HT1080 (cell line): Measurements from ENCODE around the gene INPP5F. TPM values are rescaled to one million over a fixed set of nuclear protein-coding genes. Genes with fewer than 3 reads are reported as not detected.

Experiments used
- DNase-seq: peaks from one replicate; pipeline ENCODE4 v3.0.0-alpha.2; 2015; ENCODE audit warnings: low read depth
- total RNA-seq: library from RNA; depleted of rRNA; stranded (reverse); fragments of >200 nt; shearing (Covaris generic); gene quantifications from 2 replicates; pipeline ENCODE4 v1.2.3, GENCODE V29; 2014

The INPP5F gene
- total RNA-seq, 1 experiment from 2014 or later = 19.0 TPM

DNA sequence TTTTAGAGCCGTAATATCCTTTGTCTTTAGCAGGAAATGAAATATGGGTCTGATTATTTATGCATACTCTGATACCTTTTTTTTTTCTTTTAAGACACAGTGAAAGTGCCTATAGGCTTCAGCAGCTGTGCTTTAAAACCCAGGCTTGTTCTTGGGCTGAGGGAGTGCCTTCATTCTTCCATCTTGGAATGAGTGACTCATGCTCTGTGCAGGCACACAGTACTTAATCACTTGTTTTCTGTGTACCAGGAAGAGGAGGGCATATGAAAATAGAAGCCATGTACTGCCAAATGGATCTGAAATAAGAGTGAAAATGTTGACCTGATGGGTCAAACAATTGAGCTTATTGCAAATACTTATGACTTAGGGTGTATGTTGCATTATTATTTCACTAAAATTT, 12.0 kb downstream of the INPP5F start:
- DNase-seq = peak; percentile 87

DNA sequence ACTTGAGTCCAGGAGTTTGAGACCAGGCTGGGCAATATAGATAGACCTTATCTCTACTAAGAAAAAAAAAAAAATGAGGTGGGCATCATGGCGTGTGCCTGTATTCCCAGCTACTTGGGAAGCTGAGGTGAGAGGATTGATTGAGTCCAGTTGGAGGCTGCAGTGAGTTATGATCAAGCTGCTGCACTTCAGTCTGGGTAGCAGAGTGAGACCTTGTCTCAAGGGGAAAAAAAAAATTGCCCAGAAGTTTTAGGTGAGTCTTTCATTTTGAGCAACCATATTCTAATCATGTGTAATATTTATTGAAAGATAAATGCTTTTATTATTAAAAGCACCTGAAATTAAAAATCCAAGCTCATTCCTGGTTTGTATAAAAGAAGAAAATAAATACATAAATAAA, 13.1 kb downstream of the INPP5F start:
- DNase-seq = no peak

- no peak for DNase-seq
These were observed 14.2 kb downstream of the INPP5F start for GRCh38 chr10:119740096-119740495.

- DNase-seq = no peak
These were observed 17.2 kb downstream of the INPP5F start for GRCh38 chr10:119742947-119743648.

GRCh38 chr10:119747940-119748339, 22.1 kb downstream of the INPP5F start:
- DNase-seq = no peak

GRCh38 chr10:119748871-119749270, 23.0 kb downstream of the INPP5F start:
- DNase-seq = no peak

DNA sequence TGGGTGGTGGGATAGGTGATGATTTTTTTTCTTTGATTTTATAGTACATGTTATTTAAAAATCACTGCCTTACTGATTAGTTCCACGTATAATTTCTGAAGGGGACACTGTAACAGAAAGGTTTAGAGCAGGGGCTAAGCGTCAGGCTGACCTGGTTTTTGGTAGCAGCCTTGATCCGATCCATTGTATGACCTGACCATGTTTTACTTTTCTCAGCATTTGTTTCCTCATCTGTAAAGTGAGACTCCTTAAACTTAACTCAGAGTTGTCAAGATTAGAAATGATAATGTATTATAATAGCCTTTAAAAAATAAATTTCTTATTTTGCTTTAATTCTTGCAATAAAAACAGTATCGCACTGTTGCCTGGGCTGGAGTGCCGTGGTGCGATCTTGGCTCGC, 23.6 kb downstream of the INPP5F start:
- no peak for DNase-seq

GRCh38 chr10:119750391-119751230, 24.8 kb downstream of the INPP5F start:
- DNase-seq = peak; percentile 78

DNA sequence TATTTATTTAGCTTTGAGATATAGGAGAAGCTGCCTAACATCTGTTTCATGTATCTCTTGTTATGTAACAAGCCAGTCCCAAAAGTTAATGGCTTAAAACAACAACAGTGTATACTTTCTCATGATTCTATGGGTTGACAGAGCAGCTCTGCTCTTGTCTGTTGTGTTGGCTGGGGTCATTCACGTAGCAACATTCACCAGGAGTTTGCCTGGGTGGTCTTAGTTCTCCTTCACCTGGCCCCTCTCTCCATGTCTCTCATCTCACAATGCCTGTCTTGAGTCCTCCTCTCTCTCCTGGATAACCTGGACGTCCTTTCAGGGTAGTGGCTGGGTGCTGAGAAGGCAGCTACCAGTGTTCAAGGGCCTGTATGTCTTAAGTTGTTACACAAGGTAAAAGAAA, 27.5 kb downstream of the INPP5F start:
- no peak for DNase-seq

- DNase-seq = no peak
These were observed 28.2 kb downstream of the INPP5F start for GRCh38 chr10:119754085-119754484.

DNA sequence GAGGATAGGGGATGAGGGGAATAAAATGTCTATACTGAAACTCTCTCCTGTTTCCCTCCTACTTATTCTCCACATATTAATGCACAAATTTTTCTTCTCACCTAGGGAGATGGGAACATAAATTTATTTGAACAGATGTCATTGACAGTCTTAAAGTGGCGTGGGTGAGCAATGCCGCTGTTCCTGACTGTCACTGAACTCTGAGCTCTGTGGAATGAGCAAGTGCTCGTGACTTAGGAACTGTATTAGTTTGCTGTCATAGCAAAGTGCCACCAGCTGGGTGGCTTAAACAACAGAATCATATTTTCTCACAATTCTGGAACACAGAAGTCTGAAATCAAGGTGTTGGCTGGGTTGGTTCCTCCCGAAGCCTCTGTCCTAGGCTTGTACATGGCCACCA, 29.1 kb downstream of the INPP5F start:
- DNase-seq = no peak

DNA sequence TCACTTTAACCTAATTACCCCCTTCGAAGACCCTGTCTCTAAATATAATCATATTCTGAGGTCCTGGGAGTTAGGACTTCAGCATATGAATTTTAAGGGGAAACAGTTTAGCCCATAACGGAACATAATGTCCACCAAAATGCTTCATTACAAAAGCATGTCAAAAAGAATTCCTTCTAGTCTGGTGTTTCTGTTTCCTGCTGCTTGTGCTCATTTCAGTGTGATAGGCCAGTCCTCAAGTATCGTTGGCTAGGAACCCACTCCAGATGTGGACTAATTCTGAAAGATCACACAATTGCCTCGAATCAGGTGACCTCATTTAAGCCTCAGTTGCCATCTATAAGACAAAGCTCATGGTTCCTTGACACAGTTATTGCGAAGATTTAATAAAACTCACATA, 29.6 kb downstream of the INPP5F start:
- DNase-seq = no peak

- DNase-seq = no peak
These were observed 32.8 kb downstream of the INPP5F start for GRCh38 chr10:119758448-119759195.

GRCh38 chr10:119759832-119760231, 34.0 kb downstream of the INPP5F start:
- DNase-seq = no peak

DNA sequence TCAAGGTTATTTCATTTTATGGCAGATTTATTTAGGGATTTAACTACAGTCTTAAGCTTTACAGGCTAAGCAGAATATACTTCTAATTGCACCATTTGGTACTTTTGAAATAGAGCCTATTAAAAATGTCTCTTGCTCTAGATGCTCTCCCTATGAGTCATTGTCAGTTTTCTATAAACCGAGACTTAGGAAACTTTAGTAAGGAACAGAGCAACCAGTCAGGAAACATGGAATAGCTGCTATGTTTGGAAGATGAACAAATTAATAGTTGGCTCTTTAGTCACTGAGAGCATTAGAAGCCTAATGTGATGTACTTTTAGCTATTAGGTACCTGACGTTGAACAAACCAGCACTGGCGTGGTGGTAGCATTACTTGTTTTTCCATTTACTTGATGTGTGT, 35.3 kb downstream of the INPP5F start:
- peak; percentile 64 for DNase-seq

GRCh38 chr10:119762035-119762434, 36.2 kb downstream of the INPP5F start:
- DNase-seq = no peak

GRCh38 chr10:119762805-119763798, 37.3 kb downstream of the INPP5F start:
- DNase-seq = no peak

DNA sequence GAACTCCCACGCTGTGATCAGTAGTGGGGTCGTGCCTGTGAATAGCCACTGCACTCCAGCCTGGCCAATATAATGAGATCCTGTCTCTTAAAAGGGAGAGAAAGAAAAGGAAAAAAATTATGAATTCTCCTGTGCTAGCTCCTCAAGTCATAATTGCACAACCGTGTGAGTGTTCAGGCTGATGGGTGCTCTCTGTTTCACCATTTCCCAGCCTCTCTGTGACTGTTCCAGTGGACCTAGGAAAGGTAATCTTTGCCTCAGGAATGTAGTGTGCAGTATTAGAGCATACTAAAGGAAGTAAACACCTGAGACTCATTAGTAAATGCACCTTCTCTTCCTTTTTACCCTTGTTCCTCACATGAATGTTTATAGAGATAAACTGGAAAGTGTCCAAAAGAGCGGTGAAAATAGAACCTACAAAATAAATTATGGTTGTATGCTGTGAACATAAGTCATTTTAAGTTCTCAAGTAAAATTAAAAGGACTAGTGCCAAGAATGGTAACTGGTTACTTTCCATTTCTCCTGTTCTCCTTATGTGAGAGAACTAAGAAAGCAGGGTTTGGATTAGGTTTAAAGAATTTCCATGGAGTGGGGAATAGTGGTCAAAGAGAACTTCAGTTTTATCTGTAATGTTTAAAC, 42.7 kb downstream of the INPP5F start:
- DNase-seq = no peak

GRCh38 chr10:119769886-119770285, 44.0 kb downstream of the INPP5F start:
- peak; percentile 80 for DNase-seq

- no peak for DNase-seq
These were observed 45.1 kb downstream of the INPP5F start for GRCh38 chr10:119770928-119771327.
